Fibroblast of pulmonary artery (primary cell): ENCODE data around the gene PACS1.
A peak's percentile ranks its signal among the peaks of the same experiment; 100 is the strongest.

ENCODE experiments used
- DNase-seq: peaks from one replicate; pipeline ENCODE4 v3.0.0-alpha.2; 2010; ENCODE audit warnings: low read depth
- H3K4me3 ChIP-seq: replicated peaks from 2 replicates; pipeline ENCODE4 v1.5.1; 2011; ENCODE audit warnings: low read depth, mild to moderate bottlenecking, control low read depth, low read length, moderate library complexity
- TF ChIP-seq, protein P1 (sequence below): IDR thresholded peaks from 2 replicates; pipeline ENCODE4 v1.5.1; 2011; ENCODE audit warnings: mild to moderate bottlenecking, control low read depth, low read length, inconsistent platforms; ENCODE audit errors: missing control alignments

PACS1 gene

DNA sequence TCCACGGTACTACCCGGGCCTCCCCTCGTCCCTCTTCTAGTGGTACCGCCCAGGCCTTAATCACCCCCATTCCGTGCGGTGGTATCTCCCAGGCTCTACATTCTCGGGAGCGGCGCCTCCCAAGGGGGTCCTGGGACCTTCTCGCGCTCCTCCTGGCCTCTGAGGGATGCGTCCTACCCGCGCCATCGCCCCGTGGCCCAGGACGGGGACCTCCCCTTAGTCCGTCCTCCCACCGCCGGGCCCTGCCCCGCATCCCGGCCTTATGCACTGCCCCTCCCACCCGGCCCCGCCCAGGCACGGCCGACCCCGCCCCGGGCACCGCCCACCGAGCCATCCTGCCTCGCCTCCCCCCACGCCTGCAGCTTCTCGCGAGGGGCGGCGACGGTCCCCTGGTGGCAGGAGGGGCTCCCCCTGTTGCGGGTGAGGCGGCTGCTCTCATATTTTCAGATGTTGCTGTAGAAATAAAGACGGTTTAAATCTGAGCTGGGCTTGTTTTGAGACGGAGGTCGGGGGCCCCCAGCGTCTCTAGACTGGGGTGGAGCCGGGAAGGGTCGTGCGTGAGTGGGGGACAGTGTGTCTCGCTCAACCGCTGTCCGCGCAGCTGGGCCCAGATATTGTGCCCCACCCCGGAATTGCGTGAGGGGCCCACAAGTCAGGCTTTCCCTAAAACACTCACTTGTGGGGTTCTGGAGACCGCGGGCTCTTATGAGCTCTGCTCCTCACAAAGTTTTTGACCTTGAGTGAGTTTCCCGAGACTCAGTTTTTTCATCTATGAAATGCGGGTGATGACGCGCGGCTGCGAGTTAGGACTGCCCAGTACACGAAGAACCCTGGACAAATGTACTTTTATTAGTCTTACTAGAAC, 197.5 kb downstream of the PACS1 start:
- peak overlapping the region; percentile 99 for H3K4me3 ChIP-seq
- TF ChIP-seq, protein P1, sequence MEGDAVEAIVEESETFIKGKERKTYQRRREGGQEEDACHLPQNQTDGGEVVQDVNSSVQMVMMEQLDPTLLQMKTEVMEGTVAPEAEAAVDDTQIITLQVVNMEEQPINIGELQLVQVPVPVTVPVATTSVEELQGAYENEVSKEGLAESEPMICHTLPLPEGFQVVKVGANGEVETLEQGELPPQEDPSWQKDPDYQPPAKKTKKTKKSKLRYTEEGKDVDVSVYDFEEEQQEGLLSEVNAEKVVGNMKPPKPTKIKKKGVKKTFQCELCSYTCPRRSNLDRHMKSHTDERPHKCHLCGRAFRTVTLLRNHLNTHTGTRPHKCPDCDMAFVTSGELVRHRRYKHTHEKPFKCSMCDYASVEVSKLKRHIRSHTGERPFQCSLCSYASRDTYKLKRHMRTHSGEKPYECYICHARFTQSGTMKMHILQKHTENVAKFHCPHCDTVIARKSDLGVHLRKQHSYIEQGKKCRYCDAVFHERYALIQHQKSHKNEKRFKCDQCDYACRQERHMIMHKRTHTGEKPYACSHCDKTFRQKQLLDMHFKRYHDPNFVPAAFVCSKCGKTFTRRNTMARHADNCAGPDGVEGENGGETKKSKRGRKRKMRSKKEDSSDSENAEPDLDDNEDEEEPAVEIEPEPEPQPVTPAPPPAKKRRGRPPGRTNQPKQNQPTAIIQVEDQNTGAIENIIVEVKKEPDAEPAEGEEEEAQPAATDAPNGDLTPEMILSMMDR = no peak
- peak; percentile 88 for DNase-seq

DNA sequence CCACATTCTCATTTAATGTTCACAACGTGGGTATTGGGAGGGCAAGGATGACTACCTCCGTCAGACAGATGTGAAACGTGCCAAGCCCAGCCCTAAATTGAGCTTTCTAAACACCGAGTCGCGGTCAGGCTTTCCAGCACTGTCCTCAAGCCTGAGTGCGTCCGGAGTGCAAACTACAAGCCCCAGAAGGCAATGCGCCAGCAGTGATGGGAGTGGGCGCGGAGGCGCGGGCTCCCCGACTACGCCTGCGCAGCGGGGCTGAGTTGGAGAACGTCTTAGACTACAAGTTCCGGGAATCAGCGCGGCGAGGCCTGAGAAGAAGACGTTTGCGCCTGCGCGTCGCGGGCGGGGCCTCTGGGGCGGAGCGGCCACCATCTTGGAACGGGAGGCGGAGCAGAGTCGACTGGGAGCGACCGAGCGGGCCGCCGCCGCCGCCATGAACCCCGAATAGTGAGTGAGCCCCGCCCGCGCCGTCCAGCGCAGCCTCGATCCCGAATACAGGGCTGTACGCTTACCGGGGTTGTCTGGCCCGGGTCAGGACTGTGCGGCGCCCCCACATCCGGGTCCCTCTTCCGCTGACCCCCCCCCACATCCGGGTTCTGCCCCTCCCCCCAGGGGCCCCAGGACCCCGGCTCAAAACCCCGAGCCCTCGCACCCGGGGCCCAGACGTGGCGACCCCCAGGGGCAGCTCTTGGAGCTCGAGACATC, 198.3 kb downstream of the PACS1 start, which contains the start of gene RAB1B:
TSS of gene RAB1B (plus strand) at position 396 of the 708 bp plus-strand sequence. CDS start at position 437, 41 bp downstream.
- H3K4me3 ChIP-seq = peak within 1 kb of the TSS; percentile 99
- TF ChIP-seq, protein P1 = no peak
- DNase-seq = peak; percentile 100

DNA sequence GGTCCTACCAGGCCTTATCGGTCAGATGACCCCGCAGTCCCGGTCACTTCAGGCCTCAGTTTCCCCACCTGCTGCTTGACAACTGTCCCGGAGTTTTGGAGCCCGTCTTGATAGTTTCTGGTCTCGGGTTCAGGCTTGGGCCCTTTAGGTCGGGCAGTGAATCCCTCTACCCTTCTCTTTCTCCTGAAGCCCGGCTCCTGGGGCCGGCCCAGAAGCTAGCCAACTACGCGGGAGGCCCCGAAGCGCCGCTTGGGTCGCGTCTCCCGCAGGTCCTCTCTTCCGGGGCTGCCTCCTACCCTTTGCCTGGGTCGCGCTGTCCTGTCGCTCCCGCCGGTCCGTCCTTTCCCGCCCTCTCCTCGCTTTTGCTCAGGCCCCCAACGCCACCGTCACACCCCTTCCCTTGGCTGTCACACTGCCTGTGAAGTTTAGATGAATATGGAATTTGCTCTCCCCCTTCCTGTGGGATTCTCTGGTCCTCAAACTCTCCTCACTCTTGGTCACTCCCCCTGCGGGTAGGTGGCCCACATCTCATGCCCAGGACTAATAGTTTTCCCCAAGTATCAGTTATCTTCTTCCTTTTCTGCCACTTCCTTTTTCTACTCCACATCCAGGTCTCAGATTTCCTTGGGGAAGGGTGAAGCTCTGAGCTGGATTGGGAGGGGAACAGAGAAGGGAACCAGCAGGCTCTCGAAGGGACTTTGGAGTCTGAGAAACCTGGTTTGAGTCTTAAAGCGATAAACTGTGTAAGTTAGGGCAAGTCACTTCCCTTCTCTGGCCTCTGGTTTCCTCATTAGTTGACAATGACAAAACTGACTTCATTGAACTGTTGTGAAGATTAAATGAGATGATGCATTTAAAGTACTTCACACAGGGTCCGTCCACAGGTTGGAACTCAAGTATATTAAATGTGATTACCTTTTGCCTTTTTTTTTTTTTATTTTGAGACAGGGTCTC, 199.2 kb downstream of the PACS1 start:
- peak; percentile 18 for DNase-seq
- peak overlapping the region; percentile 99 for H3K4me3 ChIP-seq
- TF ChIP-seq, protein P1 = peak; percentile 6

DNA sequence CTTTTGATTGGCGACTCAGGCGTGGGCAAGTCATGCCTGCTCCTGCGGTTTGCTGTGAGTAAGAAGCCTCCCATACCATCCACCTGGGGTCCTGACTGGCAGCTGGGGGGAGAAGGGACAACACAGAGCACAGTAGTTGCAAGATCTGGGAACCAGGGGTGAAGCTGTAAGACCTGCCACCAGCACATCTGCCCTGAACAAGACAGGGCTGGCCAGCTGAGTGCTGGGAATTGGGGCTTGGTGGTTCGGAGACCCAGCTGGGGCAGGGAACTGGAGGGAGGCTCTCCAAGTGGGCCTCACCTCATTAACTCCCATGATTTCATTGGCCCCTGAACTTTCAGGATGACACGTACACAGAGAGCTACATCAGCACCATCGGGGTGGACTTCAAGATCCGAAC, 201.7 kb downstream of the PACS1 start:
- H3K4me3 ChIP-seq = no peak overlapping the region
- TF ChIP-seq, protein P1 = no peak
- DNase-seq = no peak

DNA sequence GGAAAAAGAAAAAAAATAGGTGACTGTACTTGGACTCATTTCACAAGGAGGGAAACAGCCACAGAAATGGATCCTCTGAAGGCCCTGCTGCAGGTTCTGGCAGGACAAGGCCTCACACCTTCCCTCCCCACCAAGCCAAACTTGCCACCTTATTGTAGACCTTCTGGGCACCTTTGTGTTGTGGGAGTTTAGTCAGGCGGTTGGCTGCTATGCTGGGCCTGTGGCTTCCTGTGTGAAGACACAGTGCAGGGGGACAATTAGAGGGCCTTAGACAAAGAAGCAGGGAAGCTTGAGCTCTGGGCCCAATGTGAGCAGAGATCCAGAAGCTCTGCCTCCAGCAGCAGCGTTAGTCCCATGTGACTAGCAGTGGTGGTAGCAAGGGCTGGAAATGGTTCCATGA, 202.5 kb downstream of the PACS1 start:
- no peak overlapping the region for H3K4me3 ChIP-seq
- DNase-seq = no peak
- TF ChIP-seq, protein P1 = no peak

DNA sequence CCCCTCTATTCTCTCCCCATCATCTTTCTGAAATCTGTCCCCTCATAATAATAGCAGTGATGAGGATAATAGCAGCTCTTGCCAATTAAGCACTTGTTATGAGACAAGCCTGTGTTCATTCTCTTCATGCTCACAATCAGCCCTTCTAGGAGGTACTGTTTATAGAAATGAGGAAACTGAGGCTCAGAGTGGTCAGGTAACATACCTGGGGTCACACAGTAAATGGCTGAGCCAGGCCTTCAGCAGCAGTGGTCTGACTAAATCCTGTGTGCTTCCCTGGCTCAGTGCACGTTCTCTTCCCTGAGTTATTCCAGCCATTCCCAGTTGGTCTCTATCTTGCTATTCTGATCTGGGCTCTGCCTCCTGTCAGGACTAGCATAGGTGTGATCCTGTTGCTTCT, 204.1 kb downstream of the PACS1 start:
- DNase-seq = no peak
- H3K4me3 ChIP-seq = no peak overlapping the region
- TF ChIP-seq, protein P1 = no peak
